HepG2 (cell line): ENCODE measurements around the gene TPPP3. TPM values are rescaled to one million over a fixed set of nuclear protein-coding genes. Genes with fewer than 3 reads are reported as not detected.

ENCODE experiments used
- ARHGAP35 ChIP-seq: sonication (generic); formaldehyde crosslinking; IDR thresholded peaks from 2 replicates; pipeline ENCODE4 v1.9.0; 2022; ENCODE audit warnings: mild to moderate bottlenecking, inconsistent platforms, moderate library complexity, missing genetic modification reagents, borderline replicate concordance
- MAX ChIP-seq: IDR thresholded peaks from 2 replicates; pipeline ENCODE4 v1.6.1; 2012; ENCODE audit warnings: inconsistent platforms
- PHF8 ChIP-seq: sonication (generic); formaldehyde crosslinking; IDR thresholded peaks from 2 replicates; pipeline ENCODE4 v1.5.0; 2020; ENCODE audit warnings: missing genetic modification reagents
- RXRA ChIP-seq: sonication (generic); formaldehyde crosslinking; IDR thresholded peaks from 2 replicates; pipeline ENCODE4 v1.5.1; 2020; ENCODE audit warnings: missing genetic modification reagents
- SNAPC2 ChIP-seq: sonication (generic); formaldehyde crosslinking; IDR thresholded peaks from 2 replicates; pipeline ENCODE4 v1.8.1; 2022; ENCODE audit warnings: mild to moderate bottlenecking, missing genetic modification reagents
- SP1 ChIP-seq, 2 experiments: fragments of 450-650 bp in 1 of 2; sonication (generic) in 1 of 2; formaldehyde crosslinking in 1 of 2; IDR thresholded peaks; 2 replicates each; pipeline versions ENCODE4 v1.4.0 to v1.6.1; 2016 to 2020; ENCODE audit warnings: missing genetic modification reagents in 1 of 2
- STAG1 ChIP-seq: sonication (generic); formaldehyde crosslinking; IDR thresholded peaks from 2 replicates; pipeline ENCODE4 v1.4.0; 2020; ENCODE audit warnings: missing genetic modification reagents
- TBX3 ChIP-seq: fragments of 450-650 bp; IDR thresholded peaks from 2 replicates; pipeline ENCODE4 v1.6.1; 2017; ENCODE audit warnings: antibody characterized with exemption, mild to moderate bottlenecking, inconsistent platforms, borderline replicate concordance
- ZFP37 ChIP-seq: sonication (generic); formaldehyde crosslinking; IDR thresholded peaks from 2 replicates; pipeline ENCODE4 v1.4.0; 2020; ENCODE audit warnings: missing genetic modification reagents, borderline replicate concordance
- ZHX2 ChIP-seq, 2 experiments: sonication (generic) in 1 of 2; formaldehyde crosslinking in 1 of 2; IDR thresholded peaks; 2 replicates each; pipeline versions ENCODE4 v1.6.1 to v1.9.0; 2014 to 2022; ENCODE audit warnings: antibody characterized with exemption in 1 of 2, borderline replicate concordance in 1 of 2, inconsistent platforms in 1 of 2, low read depth in 1 of 2, missing genetic modification reagents in 1 of 2
- ZNF121 ChIP-seq: sonication (generic); formaldehyde crosslinking; IDR thresholded peaks from 2 replicates; pipeline ENCODE4 v1.5.0; 2020; ENCODE audit warnings: mild to moderate bottlenecking, missing genetic modification reagents
- ZNF17 ChIP-seq: sonication (generic); formaldehyde crosslinking; IDR thresholded peaks from 2 replicates; pipeline ENCODE4 v1.5.0; 2020; ENCODE audit warnings: mild to moderate bottlenecking, missing genetic modification reagents
- ZNF205 ChIP-seq: IDR thresholded peaks from 2 replicates; pipeline ENCODE4 v1.6.1; 2018; ENCODE audit warnings: missing biosample characterization, missing genetic modification reagents
- ZNF282 ChIP-seq: fragments of 450-650 bp; IDR thresholded peaks from 2 replicates; pipeline ENCODE4 v1.6.1; 2018; ENCODE audit not compliant: partially characterized antibody
- ZNF564 ChIP-seq: sonication (generic); formaldehyde crosslinking; IDR thresholded peaks from 2 replicates; pipeline ENCODE4 v1.8.1; 2023; ENCODE audit warnings: mild to moderate bottlenecking, missing genetic modification reagents
- ZNF770 ChIP-seq: sonication (generic); formaldehyde crosslinking; IDR thresholded peaks from 2 replicates; pipeline ENCODE4 v1.5.0; 2020; ENCODE audit warnings: mild to moderate bottlenecking, missing genetic modification reagents
- polyA plus RNA-seq, 8 experiments: library from polyadenylated mRNA; depleted of rRNA in 3 of 8; stranded (reverse) in 7 of 8; unstranded in 1 of 8; fragments of >200 nt; fragmentation: Illumina TruSeq in 4 of 8; extraction: Trizol in 4 of 8; gene quantifications; 2 replicates each; pipeline versions ENCODE4 v1.2.1 to v1.2.3, GENCODE V29; 2011 to 2016; ENCODE audit warnings: low read depth in 4 of 8, missing spikeins in 1 of 8, mixed read lengths in 1 of 8; ENCODE audit not compliant: insufficient read depth in 1 of 8
- total RNA-seq, 5 experiments: library from RNA; depleted of rRNA; stranded (reverse); fragments of >200 nt; fragmentation: Illumina TruSeq; extraction: Trizol; gene quantifications; 2 replicates each; pipeline ENCODE4 v1.2.3, GENCODE V29; 2016; ENCODE audit warnings: low read depth in 1 of 5
- TF ChIP-seq, protein P1 (sequence below), 2 experiments: fragments of 450-650 bp in 1 of 2; sonication (generic) in 1 of 2; formaldehyde crosslinking; IDR thresholded peaks; 2 replicates each; pipeline versions ENCODE4 v1.5.0 to v1.8.0; 2020 to 2022; ENCODE audit warnings: mild to moderate bottlenecking in 1 of 2, missing genetic modification reagents in 1 of 2
- TF ChIP-seq, protein P2 (sequence below): sonication (generic); formaldehyde crosslinking; IDR thresholded peaks from 2 replicates; pipeline ENCODE4 v1.5.0; 2020; ENCODE audit warnings: mild to moderate bottlenecking, missing genetic modification reagents, moderate library complexity

The TPPP3 gene
- total and polyA plus RNA-seq, 2 of the 13 experiments (the other 11 are each of a cell fraction or from before 2014, with no cell fraction given) = 0.16 to 0.44 TPM

- TF ChIP-seq ZNF121 = 0 out of 2 replicates have a peak, but pooled peaks have one; percentile 62
- TF ChIP-seq, protein P1, sequence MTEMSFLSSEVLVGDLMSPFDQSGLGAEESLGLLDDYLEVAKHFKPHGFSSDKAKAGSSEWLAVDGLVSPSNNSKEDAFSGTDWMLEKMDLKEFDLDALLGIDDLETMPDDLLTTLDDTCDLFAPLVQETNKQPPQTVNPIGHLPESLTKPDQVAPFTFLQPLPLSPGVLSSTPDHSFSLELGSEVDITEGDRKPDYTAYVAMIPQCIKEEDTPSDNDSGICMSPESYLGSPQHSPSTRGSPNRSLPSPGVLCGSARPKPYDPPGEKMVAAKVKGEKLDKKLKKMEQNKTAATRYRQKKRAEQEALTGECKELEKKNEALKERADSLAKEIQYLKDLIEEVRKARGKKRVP (CRISPR knock-in tag; IDR thresholded peaks at IDR 0.05) = no peak
- TF ChIP-seq, protein P2, sequence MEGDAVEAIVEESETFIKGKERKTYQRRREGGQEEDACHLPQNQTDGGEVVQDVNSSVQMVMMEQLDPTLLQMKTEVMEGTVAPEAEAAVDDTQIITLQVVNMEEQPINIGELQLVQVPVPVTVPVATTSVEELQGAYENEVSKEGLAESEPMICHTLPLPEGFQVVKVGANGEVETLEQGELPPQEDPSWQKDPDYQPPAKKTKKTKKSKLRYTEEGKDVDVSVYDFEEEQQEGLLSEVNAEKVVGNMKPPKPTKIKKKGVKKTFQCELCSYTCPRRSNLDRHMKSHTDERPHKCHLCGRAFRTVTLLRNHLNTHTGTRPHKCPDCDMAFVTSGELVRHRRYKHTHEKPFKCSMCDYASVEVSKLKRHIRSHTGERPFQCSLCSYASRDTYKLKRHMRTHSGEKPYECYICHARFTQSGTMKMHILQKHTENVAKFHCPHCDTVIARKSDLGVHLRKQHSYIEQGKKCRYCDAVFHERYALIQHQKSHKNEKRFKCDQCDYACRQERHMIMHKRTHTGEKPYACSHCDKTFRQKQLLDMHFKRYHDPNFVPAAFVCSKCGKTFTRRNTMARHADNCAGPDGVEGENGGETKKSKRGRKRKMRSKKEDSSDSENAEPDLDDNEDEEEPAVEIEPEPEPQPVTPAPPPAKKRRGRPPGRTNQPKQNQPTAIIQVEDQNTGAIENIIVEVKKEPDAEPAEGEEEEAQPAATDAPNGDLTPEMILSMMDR (CRISPR knock-in tag) = peak; percentile 47
- 0 out of 2 replicates have a peak, but pooled peaks have one; percentile 56 for TF ChIP-seq ZNF770
- no peak for TF ChIP-seq ZHX2 (IDR thresholded peaks at IDR 0.05; ENCODE audit: low read depth)
- TF ChIP-seq ZHX2 (CRISPR knock-in tag; IDR thresholded peaks at IDR 0.05; ENCODE audit: borderline replicate concordance) = no peak
- no peak for TF ChIP-seq SP1 (IDR thresholded peaks at IDR 0.05)
- TF ChIP-seq SP1 (CRISPR knock-in tag; IDR thresholded peaks at IDR 0.05) = no peak
- no peak for TF ChIP-seq ZFP37
- no peak for TF ChIP-seq TBX3
- no peak for TF ChIP-seq ZNF564 (CRISPR knock-in tag)
- TF ChIP-seq SNAPC2 (CRISPR knock-in tag) = no peak
- no peak for TF ChIP-seq ZNF205 (CRISPR knock-in tag)
- 0 out of 2 replicates have a peak, but pooled peaks have one; percentile 12 for TF ChIP-seq RXRA (CRISPR knock-in tag)
- TF ChIP-seq MAX = no peak
- no peak for TF ChIP-seq ARHGAP35
- TF ChIP-seq PHF8 (CRISPR knock-in tag) = 0 out of 2 replicates have a peak, but pooled peaks have one; percentile 21
- no peak for TF ChIP-seq ZNF17
- TF ChIP-seq ZNF282 = no peak
- peak; percentile 47 for TF ChIP-seq STAG1 (CRISPR knock-in tag)
These were observed 14.6 kb upstream of the TPPP3 start (continued) for GRCh38 chr16:67407788-67408452.
